IMR-90 (cell line): ENCODE results near the gene ALKBH7. TPM values are rescaled to one million over a fixed set of nuclear protein-coding genes. Genes with fewer than 3 reads are reported as not detected.

ENCODE experiments used
- ATAC-seq: fragments of 200-7000 bp; cut with Tn5 transposase; 2 replicates; pipeline ENCODE4 v1.9.1; 2020; ENCODE audit warnings: low read depth, mild to moderate bottlenecking, moderate library complexity
- BruUV-seq: library from RNA; stranded (reverse); fragments of 400-500 nt; replicated peaks from 2 replicates; lab custom pipeline; 2021; lab: Mats Ljungman, UMichigan
- CTCF ChIA-PET: fragments of 300-600 bp; formaldehyde crosslinking; extraction: SDS; loops from one replicate; lab custom pipeline; 2021; ENCODE audit warnings: antibody characterized with exemption; lab: Yijun Ruan, JAX
- POLR2A ChIA-PET: fragments of 300-600 bp; sonication (Branson Sonifier 250); formaldehyde crosslinking; loops from one replicate; lab custom pipeline; 2022; ENCODE audit warnings: antibody characterized with exemption; ENCODE audit not compliant: unreplicated experiment; lab: Charles Lee
- DNase-seq: peaks from one replicate; pipeline ENCODE4 v3.0.0; 2013
- H2AFZ ChIP-seq: replicated peaks from 2 replicates; pipeline ENCODE3; 2013; ENCODE audit warnings: low read length, mild to moderate bottlenecking; ENCODE audit not compliant: poor library complexity
- H2AK5ac ChIP-seq: 2 replicates; pipeline ENCODE4 v1.6.1; 2013; ENCODE audit warnings: low read depth, low read length, inconsistent platforms
- H2AK9ac ChIP-seq: replicated peaks from 2 replicates; pipeline ENCODE3; 2013; ENCODE audit warnings: mild to moderate bottlenecking, low read depth, low read length, moderate library complexity; ENCODE audit not compliant: poor library complexity
- H2BK120ac ChIP-seq: 2 replicates; pipeline ENCODE4 v1.6.1; 2013; ENCODE audit warnings: low read depth, low read length, inconsistent platforms
- H2BK15ac ChIP-seq: 3 replicates; pipeline ENCODE4 v1.6.1; 2013; ENCODE audit warnings: low read depth, low read length, inconsistent platforms
- H2BK20ac ChIP-seq: 2 replicates; pipeline ENCODE4 v1.6.1; 2013; ENCODE audit warnings: low read depth, mild to moderate bottlenecking, inconsistent platforms, low read length, moderate library complexity
- H2BK5ac ChIP-seq: 2 replicates; pipeline ENCODE4 v1.6.1; 2013; ENCODE audit warnings: mild to moderate bottlenecking, low read depth, low read length, inconsistent platforms; ENCODE audit not compliant: poor library complexity, severe bottlenecking
- H3K14ac ChIP-seq: replicated peaks from 2 replicates; pipeline ENCODE4 v1.6.1; 2013; ENCODE audit warnings: low read depth, low read length, inconsistent platforms
- H3K18ac ChIP-seq: 2 replicates; pipeline ENCODE4 v1.6.1; 2013; ENCODE audit warnings: low read depth, low read length, control low read depth
- H3K23ac ChIP-seq: 2 replicates; pipeline ENCODE4 v1.6.1; 2013; ENCODE audit warnings: low read depth, low read length, inconsistent platforms
- H3K27ac ChIP-seq: 2 replicates; pipeline ENCODE4 v1.5.1; 2013; ENCODE audit warnings: mild to moderate bottlenecking, control low read depth, low read length; ENCODE audit not compliant: insufficient read depth
- H3K27me3 ChIP-seq: 2 replicates; pipeline ENCODE4 v1.6.1; 2013; ENCODE audit warnings: low read length; ENCODE audit not compliant: control insufficient read depth, insufficient read depth
- H3K36me3 ChIP-seq: 2 replicates; pipeline ENCODE4 v1.6.1; 2013; ENCODE audit warnings: low read length, mixed read lengths; ENCODE audit not compliant: control insufficient read depth, insufficient read depth
- H3K4ac ChIP-seq: 2 replicates; pipeline ENCODE4 v1.6.1; 2013; ENCODE audit warnings: low read depth, low read length, inconsistent platforms
- H3K4me1 ChIP-seq: 2 replicates; pipeline ENCODE4 v1.6.1; 2013; ENCODE audit warnings: low read length, mixed read lengths; ENCODE audit not compliant: control insufficient read depth, insufficient read depth
- H3K4me2 ChIP-seq: 2 replicates; pipeline ENCODE4 v1.6.1; 2013; ENCODE audit warnings: low read depth, mild to moderate bottlenecking, control low read depth, low read length, moderate library complexity
- H3K4me3 ChIP-seq: 2 replicates; pipeline ENCODE4 v1.5.1; 2013; ENCODE audit warnings: low read depth, mild to moderate bottlenecking, control low read depth, low read length, moderate library complexity; ENCODE audit not compliant: insufficient read depth
- H3K56ac ChIP-seq: 2 replicates; pipeline ENCODE4 v1.6.1; 2013; ENCODE audit warnings: low read length, inconsistent platforms; ENCODE audit not compliant: insufficient read depth; ENCODE audit errors: extremely low read depth
- H3K79me1 ChIP-seq, 2 experiments: 2 replicates each; pipeline ENCODE4 v1.6.1; 2013; ENCODE audit warnings: low read length in 2 of 2, inconsistent platforms in 1 of 2, low read depth in 1 of 2
- H3K9ac ChIP-seq: 2 replicates; pipeline ENCODE4 v1.6.1; 2013; ENCODE audit warnings: low read depth, low read length, control low read depth
- H3K9me1 ChIP-seq: 2 replicates; pipeline ENCODE4 v1.6.1; 2013; ENCODE audit warnings: low read length, inconsistent platforms; ENCODE audit not compliant: insufficient read depth
- H3K9me3 ChIP-seq: 2 replicates; pipeline ENCODE4 v1.6.1; 2013; ENCODE audit warnings: low read length; ENCODE audit not compliant: control insufficient read depth, insufficient read depth
- H4K20me1 ChIP-seq: 2 replicates; pipeline ENCODE4 v1.6.1; 2013; ENCODE audit warnings: low read length, inconsistent platforms; ENCODE audit not compliant: insufficient read depth
- H4K5ac ChIP-seq: 2 replicates; pipeline ENCODE4 v1.6.1; 2013; ENCODE audit warnings: mild to moderate bottlenecking, low read depth, low read length, control low read depth
- H4K8ac ChIP-seq, 2 experiments: 2 replicates each; pipeline ENCODE4 v1.6.1; 2013; ENCODE audit warnings: low read depth in 2 of 2, low read length in 2 of 2, control low read depth in 1 of 2, inconsistent platforms in 1 of 2
- H4K91ac ChIP-seq: 2 replicates; pipeline ENCODE4 v1.6.1; 2013; ENCODE audit warnings: low read depth, low read length, inconsistent platforms; ENCODE audit not compliant: insufficient read depth
- CEBPB ChIP-seq: IDR thresholded peaks from 2 replicates; pipeline ENCODE4 v1.6.1; 2012; ENCODE audit warnings: low read depth, low read length, improper control_type of control experiment
- WGBS, 2 experiments: methylation state at CpG; one replicate each; pipeline versions ENCODE4 v1.1.5 to v1.1.7; 2013; ENCODE audit warnings: missing lambda C conversion rate in 2 of 2; ENCODE audit not compliant: insufficient read length in 1 of 2; ENCODE audit errors: extremely low coverage in 2 of 2; 5-methylcytosine and 5-hydroxymethylcytosine counted together
- dilution Hi-C: fragments of 300-500 bp; cut with HindIII; formaldehyde crosslinking; loops from one replicate; pipeline ENCODE4 v1.14.3; 2018; ENCODE audit warnings: low sequenced_read_pairs; ENCODE audit not compliant: unreplicated experiment
- in situ Hi-C: fragments of 300-500 bp; cut with MboI; formaldehyde crosslinking; loops from 3 replicates; pipeline ENCODE4 v1.14.3; 2019; ENCODE audit warnings: low sequenced_read_pairs, inconsistent platforms, mixed read lengths
- intact Hi-C: fragments of 100-400 bp; cut with micrococcal nuclease; formaldehyde crosslinking; loops from 2 replicates; pipeline ENCODE4 v1.10.0; 2022
- polyA plus RNA-seq, 3 experiments: library from polyadenylated mRNA; depleted of rRNA; stranded (reverse); fragments of >200 nt; gene quantifications; 2 replicates each; pipeline ENCODE4 v1.2.3, GENCODE V29; 2012; ENCODE audit warnings: low replicate concordance in 1 of 3
- total RNA-seq: library from RNA; depleted of rRNA; stranded (reverse); fragments of >200 nt; gene quantifications from 2 replicates; pipeline ENCODE4 v1.2.3, GENCODE V29; 2012

Gene ALKBH7
- total and polyA plus RNA-seq, 2 of the 4 experiments (the other 2 are of a cell fraction), result 9.3 to 22.5 TPM

GRCh38 chr19:6421075-6422014, 48.8 kb downstream of the ALKBH7 start:
- POLR2A ChIA-PET, result no interaction called here
- H2AK9ac ChIP-seq, result no peak overlapping the region

More at GRCh38 chr19:6421075-6422014, 48.8 kb downstream of the ALKBH7 start:
- H4K8ac ChIP-seq, result no peak overlapping the region
- peaks cover 3% of the 10 kb centered on the region; the same call in 1 of the 2 replicates for H3K9me1 ChIP-seq
- no peak overlapping the region for H2BK15ac ChIP-seq
- DNase-seq, result no peak
- dilution Hi-C loops, result no loop called here
- peaks cover 69% of the 10 kb centered on the region for H4K20me1 ChIP-seq
- H3K18ac ChIP-seq, result no peak overlapping the region
- H2BK20ac ChIP-seq, result no peak overlapping the region
- in situ Hi-C loops, result no loop called here
- no peak overlapping the region for H2BK5ac ChIP-seq
- CTCF ChIA-PET, result no interaction called here
- ATAC-seq, result no peak
- no peaks in the 10 kb centered on the region for H3K27me3 ChIP-seq
- H3K9me3 ChIP-seq, result peaks cover 3% of the 10 kb centered on the region; the same call in 1 of the 2 replicates
- H4K5ac ChIP-seq, result no peak overlapping the region
- H3K23ac ChIP-seq, result no peak overlapping the region
- no peak overlapping the region for H3K14ac ChIP-seq
- WGBS, 2 experiments, result 68% methylated on average over 3 of the region's 20 CpGs; no CpG with 5 or more reads in 1 of the 2 experiments
- BruUV-seq, result no TSS peak
- peaks cover 52% of the 10 kb centered on the region for H3K36me3 ChIP-seq
- no peak overlapping the region for H3K4ac ChIP-seq
- no peak overlapping the region for H4K91ac ChIP-seq
- no peak overlapping the region; the same call in 1 of the 2 replicates for H3K9ac ChIP-seq
- no peak overlapping the region for H3K27ac ChIP-seq
- H2AFZ ChIP-seq, result no peak overlapping the region
- no peak overlapping the region for H2AK5ac ChIP-seq
- H2BK120ac ChIP-seq, result no peak overlapping the region
- H3K4me2 ChIP-seq, result no peak overlapping the region
- H3K79me1 ChIP-seq, result peaks cover 0 to 53% of the 10 kb centered on the region in 2 experiments; a peak in 2 of 4 replicates
- intact Hi-C loops, result no loop called here
- peaks cover 2% of the 10 kb centered on the region; the same call in 1 of the 2 replicates for H3K4me1 ChIP-seq
- no peak overlapping the region for H3K4me3 ChIP-seq
- no peak for TF ChIP-seq CEBPB
- no peak overlapping the region for H3K56ac ChIP-seq
